ENCODE results near the gene AGAP1.
"Not testable (repeated sequence)": the region's sequence is repeated elsewhere in the genome, so short reads cannot be mapped to it uniquely, and the experiment has no call there.

AGAP1 gene

DNA sequence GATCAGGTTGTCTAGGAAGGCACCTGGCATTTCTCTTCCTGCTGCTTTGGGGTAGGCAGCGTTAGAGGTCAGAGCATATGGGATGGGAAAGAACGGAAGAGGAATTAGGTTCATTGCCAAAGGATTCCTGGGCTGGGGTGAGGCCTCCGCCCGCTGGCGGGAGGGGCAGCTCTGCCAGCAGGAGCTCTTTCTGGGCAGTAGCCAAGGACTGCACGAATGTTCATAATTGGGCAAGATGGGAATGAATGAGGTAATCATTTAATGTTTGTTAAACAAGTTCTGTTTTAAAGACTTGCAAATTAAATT, 253.9 kb downstream of the AGAP1 start:
- no peak for ATAC-seq

- no peak for ATAC-seq
These were observed 255.4 kb downstream of the AGAP1 start for GRCh38 chr2:235749121-235749770.

GRCh38 chr2:235749771-235750160, 255.9 kb downstream of the AGAP1 start:
- no peak for ATAC-seq

DNA sequence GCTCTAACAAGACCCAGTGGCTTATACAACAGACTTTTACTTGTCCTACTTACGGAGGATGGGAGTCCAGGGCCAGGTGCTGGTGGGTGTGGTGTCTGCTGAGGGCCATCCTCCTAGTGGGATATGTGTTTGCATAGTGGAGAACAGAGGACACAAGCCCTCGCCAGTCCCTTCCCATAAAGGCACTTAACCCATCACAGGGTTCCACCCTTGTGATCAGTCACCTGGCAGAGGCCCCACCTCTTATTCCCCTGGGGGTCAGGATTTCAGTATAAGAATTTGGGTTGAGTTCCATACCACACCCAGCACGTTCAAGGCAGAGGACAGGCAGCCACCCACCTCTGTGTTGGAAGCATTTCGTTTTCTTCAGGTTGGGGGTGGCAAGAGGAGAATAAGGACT, 259.0 kb downstream of the AGAP1 start:
- ATAC-seq, result no peak

DNA sequence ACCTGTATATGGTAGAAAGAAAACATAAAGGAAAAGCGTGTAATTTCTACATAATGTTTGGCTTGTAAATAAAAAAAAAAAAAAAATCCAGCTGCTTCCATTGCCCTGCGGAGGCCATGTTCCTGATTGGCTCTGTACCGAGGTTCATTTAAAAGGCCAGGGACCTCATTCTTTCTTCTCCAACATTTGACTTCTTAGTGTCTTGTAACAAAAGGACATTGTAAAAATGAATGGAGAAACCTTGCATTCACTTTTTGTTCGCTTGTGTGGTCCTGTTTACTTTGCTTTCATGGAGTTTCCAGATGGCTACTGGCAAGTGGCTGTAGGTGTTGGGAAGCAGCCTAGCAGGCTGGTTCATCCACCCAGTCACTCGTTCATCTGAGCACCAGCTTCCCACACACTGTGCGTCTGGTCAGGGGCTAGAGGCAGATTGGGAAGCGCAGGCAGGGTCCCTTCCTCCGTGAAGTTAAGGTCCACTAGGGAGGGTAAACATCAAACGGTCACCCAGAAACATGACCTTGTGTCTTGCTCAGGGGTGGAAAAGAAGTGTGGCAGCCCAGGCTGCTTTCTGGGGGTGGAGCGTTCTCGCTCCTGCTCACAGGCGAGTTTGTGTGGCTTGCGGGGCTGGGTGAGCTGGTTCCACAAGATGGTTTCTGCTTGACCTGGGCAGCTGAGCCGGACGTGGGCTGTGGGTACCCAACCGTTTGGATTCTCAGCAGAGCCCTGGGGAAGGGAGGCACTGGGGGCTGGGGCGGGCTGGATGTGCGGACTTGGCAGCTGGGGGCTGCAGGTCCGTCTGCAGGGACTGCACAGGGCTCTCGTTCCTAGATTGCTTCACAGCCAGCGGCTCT, 260.7 kb downstream of the AGAP1 start:
- ATAC-seq, result no peak

DNA sequence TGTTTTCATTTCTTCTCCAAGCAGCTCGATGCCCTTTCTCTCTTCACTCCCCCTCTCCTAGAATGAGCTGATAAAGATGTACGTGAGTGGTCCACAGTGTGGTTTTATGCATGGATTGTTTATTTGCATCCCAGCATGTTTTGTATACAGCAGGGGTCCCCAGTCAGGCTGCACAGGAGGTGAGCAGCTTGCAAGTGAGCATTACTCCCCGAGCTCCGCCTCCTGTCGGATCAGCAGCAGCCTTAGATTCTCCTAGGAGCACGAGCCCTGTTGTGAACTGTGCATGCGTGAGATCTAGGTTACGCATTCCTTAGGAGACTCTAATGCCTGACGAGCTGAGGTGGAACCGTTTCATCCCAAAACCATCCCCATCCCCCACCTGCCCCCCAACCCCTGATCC, 262.6 kb downstream of the AGAP1 start:
- ATAC-seq, result no peak

DNA sequence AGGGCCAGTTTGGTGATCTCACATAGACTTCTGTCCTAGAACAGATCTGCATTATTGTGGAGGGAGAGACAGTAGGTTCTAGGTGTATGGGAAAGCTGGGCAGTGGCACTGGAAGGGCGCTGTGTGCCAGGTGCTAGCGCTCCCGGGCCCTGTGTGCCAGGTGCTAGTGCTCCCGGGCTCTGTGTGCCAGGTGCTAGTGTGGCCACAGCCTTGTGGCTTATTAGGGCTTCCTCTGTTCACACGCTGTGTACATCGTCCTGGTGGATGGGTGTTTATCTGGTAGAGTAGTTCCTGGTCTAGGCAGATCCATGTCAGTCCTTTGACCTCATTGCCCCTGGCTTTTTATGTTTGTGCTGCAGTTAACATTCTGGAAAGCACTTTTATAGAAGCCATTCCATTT, 263.4 kb downstream of the AGAP1 start:
- ATAC-seq, result no peak

DNA sequence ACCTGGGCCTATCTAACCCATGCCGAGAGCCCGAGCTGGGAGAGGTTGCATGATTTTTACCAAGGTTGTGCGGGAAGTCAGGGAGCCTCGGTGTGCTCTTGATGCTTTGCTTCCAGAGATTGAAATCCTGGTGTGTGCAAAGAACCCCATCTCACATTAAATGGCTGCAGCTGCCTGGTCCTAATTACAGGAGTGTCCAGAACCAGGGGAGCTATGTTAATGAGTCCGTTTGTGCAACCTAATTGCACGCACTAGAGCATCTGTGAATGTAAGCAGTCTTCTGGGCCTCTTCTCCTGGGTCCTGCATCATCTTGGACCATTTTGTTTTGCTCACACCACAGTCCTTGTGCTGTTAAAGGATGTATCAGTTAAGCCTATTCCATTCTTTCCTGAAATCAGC, 263.8 kb downstream of the AGAP1 start:
- no peak for ATAC-seq

DNA sequence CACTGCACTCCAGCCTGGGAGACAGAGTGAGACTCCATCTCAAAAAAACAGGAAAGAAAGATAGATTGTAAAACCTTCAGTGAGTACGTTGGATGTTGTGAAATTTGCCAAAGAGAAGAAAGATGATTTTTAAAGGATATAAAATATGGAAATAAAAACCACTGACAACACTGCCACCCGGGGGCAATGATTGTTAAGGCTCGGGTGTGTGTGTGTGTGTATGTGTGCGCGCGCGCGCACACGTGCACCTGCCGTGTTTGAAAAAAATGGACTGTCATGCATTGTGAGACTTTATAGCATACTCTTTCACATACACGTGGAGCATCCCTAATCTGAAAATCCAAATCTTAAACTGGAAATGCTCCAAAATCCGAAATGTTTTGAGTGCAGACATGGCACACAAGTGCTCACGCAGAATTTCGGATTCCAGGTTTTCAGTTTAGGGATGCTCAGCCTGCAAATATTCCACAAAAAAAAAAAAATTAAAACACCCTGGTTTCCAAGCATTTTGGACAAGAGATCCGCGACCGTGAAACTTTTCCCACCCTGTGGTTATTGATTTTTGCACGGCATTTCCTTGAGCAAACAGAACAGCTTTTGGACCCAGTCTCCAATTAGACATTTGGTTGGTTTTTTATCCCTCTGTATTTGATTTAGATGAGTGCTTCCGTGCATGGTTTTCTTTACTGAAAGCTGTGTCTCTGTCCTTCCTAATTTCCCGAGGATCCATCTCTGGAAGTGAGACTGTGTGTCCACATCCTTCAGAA, 269.2 kb downstream of the AGAP1 start:
- ATAC-seq, result no peak

GRCh38 chr2:235763816-235764215, 270.0 kb downstream of the AGAP1 start:
- ATAC-seq, result no peak

DNA sequence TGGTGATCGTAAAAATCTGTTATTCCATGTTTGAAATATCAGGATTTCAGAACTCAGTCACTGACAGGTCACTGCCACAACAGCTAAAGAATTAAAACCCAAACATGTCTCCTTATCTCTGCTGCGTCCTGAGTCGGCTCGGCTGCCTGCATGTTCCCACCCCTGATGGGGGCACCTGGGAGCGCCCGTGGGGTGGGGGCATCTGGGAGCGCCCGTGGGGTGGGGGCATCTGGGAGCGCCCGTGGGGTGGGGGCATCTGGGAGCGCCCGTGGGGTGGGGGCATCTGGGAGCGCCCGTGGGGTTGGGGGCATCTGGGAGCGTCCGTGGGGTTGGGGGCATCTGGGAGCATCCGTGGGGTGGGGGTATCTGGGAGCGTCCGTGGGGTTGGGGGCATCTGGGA, 270.6 kb downstream of the AGAP1 start:
- not testable (repeated sequence) for ATAC-seq

DNA sequence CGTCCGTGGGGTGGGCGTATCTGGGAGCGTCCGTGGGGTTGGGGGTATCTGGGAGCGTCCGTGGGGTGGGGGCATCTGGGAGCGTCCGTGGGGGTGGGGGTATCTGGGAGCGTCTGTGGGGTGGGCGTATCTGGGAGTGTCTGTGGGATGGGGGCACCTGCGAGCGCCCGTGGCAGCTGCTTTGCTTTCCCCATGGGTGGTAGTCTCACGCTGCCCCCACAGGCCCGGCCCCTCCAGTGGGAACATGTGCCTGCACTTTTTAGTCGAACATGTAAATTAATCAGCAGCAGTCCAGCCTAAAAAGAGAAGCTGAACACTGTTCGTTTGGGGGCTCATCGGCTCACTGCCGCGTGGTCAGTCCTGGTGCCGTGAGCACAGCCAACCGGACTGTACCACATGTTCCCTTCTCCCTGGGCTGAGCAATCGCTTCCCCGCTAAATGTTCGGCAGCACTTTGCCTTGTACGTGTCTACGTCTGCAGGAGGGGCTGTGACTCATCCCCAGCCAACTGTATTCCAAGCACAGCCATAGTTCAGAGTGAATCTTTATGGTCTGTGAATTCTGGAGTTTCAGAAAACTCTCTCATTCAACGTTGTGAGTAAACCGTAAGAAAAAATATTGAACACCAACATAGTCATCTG, 271.5 kb downstream of the AGAP1 start:
- no peak for ATAC-seq

DNA sequence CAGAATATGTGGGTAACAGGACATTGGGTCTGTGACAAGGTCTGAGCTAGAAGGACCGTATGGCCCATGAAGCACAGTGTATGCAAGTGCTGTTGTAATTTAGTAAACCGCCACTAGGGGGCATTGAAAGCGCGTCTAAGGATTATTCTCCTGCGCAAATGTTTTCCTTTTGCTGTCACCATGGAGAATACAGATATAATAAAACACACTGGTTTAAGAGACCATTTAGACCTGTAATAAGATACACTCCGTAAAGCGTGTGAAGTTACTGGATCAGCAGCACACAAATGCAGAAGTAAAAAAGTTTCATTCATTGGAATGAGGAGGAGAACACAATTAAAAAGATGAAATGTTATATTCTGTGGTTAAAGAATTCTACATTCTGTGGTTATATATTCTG, 272.4 kb downstream of the AGAP1 start:
- ATAC-seq, result peak in 1 of 2 donors; percentile 58

GRCh38 chr2:235768606-235769005, 274.8 kb downstream of the AGAP1 start:
- ATAC-seq, result no peak

DNA sequence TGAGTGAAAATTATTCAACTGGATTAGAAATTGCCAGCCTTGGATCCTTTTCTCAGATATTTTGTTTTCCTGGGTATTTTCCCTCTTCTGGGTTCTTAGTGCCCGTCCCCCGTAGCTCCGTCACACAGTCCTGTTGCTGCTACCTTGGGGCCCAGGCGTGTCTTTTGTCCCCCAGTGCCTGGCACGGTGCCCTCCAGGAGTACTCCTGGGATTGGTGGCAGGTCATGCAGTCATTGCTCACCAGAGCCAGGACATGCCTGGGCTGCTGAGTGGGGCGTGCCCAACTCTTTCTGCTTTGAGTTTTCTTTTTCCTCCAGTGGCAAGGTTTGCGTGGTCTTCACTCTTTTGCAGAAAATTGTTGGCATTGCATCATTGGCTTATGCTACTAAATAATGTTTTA, 275.2 kb downstream of the AGAP1 start:
- ATAC-seq, result no peak

- no peak for ATAC-seq
These were observed 277.3 kb downstream of the AGAP1 start for GRCh38 chr2:235770909-235771820.

DNA sequence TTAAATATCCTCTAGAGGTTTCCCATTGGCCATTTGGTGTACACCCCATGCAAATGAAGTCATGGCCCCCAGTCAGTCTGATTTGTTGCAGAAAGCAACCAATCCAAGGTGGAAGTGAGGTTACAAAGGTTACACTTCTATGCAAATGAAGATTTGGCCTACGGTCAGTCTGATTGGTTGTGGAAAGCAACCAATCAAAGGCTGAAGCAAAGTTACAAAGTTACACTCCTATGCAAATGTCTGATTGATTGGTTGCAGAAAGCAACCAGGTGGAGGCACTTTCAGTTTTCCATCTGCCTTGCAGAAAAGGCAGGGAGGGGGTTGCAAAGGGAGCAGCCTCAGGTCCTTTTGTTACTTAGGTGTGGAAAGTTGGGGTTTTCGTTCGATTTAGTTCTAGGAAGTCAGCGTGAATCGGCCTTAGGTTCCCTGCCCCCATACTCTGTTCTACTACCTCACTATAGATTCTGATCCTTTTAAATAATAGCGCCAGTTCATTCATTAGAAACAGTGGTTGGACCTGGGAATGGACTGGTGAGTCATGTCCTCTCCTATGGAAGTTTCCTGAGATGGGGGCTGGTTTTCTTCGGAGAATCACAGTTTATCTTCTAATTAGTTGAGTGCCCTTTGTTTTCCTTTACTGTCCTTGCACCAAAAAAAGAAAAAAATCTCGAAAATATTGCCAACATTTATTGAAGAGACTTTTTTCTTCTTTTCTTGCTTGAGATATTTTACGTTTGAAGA, 279.5 kb downstream of the AGAP1 start:
- no peak for ATAC-seq

DNA sequence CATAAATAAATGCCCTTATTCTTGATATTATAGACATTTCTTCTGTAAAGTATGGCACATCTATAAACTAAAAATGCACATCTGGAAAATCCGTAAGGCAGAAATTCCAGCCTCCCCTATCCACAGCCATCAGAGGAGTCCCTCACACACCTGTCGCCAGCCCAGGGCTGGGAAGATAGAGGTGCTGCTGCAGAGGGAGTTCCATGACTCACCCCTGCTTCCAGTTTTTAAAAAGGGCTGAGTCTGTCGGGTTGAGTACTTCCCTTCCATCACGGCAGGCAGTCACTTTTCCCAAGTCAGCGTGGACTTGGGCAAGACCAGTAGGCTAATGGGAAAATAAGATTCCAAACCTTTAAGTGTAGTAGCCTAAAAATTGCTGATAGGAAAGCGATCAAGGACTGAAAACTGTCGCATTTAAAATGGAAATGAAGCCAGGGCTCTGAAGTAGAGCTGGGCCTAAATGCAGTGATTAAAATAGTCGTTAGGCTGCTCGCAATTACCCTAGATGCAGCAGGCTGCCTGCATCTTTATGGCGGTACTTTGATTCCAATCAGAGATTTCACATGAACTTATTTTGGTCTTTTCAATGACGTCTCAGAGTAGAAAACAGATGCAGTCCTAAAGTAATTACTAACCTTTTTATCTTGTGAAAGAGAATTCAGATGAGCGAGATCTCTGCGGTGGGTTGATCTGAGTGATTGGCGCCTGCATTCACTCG, 280.5 kb downstream of the AGAP1 start:
- no peak for ATAC-seq

- no peak for ATAC-seq
These were observed 282.7 kb downstream of the AGAP1 start for GRCh38 chr2:235776531-235776930.

GRCh38 chr2:235779444-235779896, 285.6 kb downstream of the AGAP1 start:
- ATAC-seq, result peak in 1 of 2 donors; percentile 36

DNA sequence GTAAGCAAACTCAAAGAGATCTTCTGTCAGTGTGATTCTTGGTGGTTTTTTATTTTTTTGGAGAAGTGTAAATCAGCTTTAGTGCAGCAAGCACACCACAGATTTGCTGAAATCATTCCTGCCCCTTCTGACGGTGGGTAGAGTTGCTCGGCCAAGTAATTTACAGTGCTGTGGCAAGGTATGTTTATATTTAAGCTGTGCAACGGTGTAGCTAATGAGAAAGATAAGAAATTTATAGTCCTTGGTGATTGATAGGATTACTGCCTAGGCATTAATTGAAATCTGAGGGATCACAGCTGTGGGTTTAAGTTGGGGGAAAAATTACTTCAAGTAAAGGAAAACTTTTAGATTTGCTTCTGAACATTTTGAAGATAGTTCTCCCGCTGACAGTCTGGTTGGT, 286.6 kb downstream of the AGAP1 start:
- ATAC-seq, result no peak

Data from activated CD4-positive, CD25-positive, alpha-beta regulatory T cell treated with anti-CD3 and anti-CD28 coated beads, Interleukin-2, amount 50 U/mL, for 24 hours (primary cell).